ENCODE data around the gene OMP.

DNA sequence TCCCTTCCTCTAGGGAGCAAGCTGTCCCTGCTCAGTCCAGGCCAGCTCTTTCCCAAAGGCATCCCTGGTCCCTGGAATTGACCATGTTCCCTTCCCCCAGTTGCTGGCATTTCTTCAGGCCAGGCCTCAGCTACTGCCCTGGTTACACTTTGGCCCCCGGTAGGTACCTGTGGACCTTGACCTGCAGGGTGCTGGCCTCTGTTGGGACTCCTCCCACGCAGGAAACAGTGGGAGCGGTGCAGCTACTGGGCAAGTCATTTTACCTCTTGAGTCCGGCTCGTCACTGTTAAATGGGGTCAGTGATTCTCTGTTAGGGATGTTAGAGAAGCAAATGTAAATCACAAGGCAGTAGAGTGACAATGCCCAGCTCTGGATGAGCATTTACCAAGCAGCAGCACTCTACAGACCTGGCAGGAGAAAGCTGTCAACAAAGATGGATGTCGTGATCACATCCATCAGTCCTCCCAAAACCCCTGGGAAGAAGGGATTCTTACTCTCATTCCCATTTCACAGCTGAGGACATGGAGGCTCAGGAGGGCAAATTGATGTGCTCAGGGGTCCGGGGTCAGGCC is 42.3 kb downstream of the OMP start:
- no peak for TF ChIP-seq POLR2AphosphoS5 (IDR thresholded peaks at IDR 0.05; ENCODE audit: low read depth, low read length)
- TF ChIP-seq POLR2A (IDR thresholded peaks at IDR 0.05; ENCODE audit: low read depth, low read length), result no peak
- TF ChIP-seq TAF1 (IDR thresholded peaks at IDR 0.05; ENCODE audit: borderline replicate concordance, low read depth, low read length), result no peak

Measured in GM12892 (cell line).